GM20000 (cell line): ENCODE results near the gene CFAP299.

Experiments
- DNase-seq: peaks from one replicate; pipeline ENCODE4 v3.0.0; 2012; ENCODE audit warnings: low spot score
- CTCF ChIP-seq: IDR thresholded peaks from 2 replicates; pipeline ENCODE4 v1.5.1; 2012; ENCODE audit warnings: mild to moderate bottlenecking, control low read depth; ENCODE audit errors: extremely low read depth, missing control alignments

The CFAP299 gene

GRCh38 chr4:80302616-80303223 is 32.8 kb upstream of the CFAP299 start:
- no peak for TF ChIP-seq CTCF
- no peak for DNase-seq

- DNase-seq: no peak
- TF ChIP-seq CTCF: no peak
Measured at GRCh38 chr4:80305466-80305865, 30.1 kb upstream of the CFAP299 start.

- DNase-seq: no peak
- no peak for TF ChIP-seq CTCF
Measured at GRCh38 chr4:80306260-80306659, 29.3 kb upstream of the CFAP299 start.

GRCh38 chr4:80307183-80307735 is 28.3 kb upstream of the CFAP299 start:
- TF ChIP-seq CTCF: no peak
- DNase-seq: no peak

- no peak for DNase-seq
Measured at GRCh38 chr4:80307774-80308465, 27.6 kb upstream of the CFAP299 start.

GRCh38 chr4:80308466-80308822 is 27.1 kb upstream of the CFAP299 start:
- no peak for DNase-seq
- TF ChIP-seq CTCF: no peak

More at GRCh38 chr4:80307774-80308465, 27.6 kb upstream of the CFAP299 start:
- no peak for TF ChIP-seq CTCF

GRCh38 chr4:80309294-80310004 is 26.1 kb upstream of the CFAP299 start:
- DNase-seq: no peak
- TF ChIP-seq CTCF: no peak
